Measurements from ENCODE around the gene AGFG2.
"Not testable (repeated sequence)": the region's sequence is repeated elsewhere in the genome, so short reads cannot be mapped to it uniquely, and the experiment has no call there.

Gene AGFG2

DNA sequence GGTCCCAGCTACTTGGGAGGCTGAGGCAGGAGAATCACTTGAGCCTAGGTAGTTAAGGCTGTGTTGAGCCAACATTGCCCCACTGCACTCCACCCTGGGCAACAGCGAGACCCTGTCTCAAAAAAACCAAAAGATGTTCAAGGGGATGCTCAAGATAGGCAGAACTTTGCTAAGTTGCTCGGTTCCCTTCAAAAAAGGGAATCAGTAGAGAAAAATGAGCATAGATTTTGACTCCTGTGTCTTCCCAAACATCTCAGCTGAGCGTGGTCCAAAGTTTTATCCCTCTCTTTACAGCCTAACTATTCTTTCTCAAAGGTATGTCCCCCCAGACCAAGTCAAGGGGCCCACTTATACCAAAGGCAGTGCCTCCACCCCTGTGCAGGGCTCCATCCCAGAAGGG, 14.0 kb downstream of the AGFG2 start:
- DNase-seq: no peak

GRCh38 chr7:100555701-100556100, 16.7 kb downstream of the AGFG2 start:
- no peak for DNase-seq

- DNase-seq: no peak
These were observed 17.5 kb downstream of the AGFG2 start for GRCh38 chr7:100556541-100556940.

DNA sequence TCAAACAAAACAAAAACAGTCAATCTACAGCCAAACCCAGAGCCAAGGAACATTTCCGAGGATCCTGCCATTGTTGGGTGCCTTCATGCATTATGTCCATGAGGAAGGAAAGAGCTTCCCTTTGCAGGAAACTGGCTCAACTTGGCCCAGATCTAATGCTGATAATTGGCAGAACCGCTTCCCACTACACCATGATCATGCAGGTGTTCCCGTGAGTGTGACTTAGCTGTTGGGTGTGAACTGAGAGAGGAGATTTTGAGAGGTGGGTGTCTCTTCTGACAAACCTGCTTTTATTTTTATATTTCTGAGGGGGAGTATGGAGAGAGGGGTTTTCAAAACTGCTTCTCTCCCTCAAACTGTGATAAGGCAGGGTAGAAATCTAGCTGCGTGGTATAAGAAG, 20.1 kb downstream of the AGFG2 start:
- no peak for DNase-seq

DNA sequence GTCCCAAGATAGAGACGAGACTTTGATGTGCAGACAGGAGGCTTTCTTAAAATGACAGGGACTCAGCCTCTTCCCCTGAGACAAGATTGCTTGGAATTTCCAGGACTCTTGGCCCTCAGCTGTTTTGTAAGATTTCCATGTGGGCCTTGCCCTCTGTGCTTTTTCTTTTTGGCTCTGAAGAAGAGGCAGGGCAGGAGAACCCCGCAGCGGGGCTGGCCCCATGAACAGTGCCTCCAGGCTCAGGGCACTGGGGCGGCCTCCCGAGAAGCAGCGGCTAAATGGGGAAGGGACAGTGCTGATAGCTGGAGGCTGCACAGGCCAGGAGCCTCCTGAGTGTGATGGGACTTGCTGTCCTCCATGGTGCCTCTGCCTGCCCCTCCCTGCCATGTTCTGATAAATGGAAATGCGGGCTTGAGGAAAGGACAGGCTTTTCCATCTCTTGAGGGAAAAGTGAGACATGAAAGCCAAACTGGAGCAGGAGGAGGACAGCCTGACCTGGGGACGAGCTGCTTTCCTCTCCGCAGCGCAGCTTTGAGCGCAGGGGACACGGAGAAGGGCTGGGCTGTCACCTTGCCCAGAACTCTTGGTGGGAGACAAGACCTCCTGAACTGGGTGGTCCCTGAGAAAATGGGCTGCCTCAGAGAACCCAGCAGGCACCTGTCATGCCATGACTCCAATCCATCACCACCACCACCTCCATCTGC, 22.6 kb downstream of the AGFG2 start:
- DNase-seq: no peak

DNA sequence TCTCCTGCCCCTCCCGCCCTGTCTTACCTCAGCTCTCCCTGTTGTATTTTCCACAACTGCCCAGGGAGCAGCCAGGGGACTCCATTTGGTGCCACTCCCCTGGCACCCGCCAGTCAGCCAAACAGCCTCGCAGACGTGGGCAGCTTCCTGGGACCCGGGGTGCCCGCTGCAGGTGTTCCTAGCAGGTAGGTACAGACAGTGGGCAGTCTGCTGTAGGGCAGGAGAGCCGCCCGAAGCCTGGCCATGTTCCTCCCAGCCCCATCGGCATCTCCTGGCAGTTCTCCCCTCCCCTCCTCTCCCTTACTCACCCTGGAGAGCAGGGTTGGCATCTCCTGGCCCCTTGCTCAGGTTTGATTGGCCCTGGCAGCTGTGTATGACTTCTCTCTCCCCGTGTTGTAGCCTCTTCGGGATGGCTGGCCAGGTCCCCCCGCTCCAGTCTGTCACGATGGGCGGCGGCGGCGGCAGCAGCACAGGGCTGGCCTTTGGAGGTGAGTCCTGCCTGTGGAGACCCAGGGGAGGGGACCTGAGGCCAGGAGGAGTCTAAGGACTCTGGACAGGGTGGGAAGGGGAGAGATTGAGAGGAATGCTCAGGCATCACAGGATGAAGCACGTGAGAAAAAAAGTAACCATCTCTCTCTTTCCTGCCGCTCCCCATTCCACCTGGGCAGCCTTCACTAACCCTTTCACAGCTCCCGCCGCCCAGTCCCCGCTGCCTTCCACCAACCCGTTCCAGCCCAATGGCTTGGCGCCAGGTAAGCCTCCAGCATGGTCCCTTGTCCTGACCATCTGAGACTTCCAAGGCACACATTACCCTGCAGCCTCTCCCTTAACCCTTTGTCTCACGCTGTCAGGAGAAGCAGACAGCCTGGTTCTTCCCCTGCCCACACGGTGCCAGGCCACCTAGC, 23.4 kb downstream of the AGFG2 start:
- no peak for DNase-seq

- no peak for DNase-seq
These were observed 24.1 kb downstream of the AGFG2 start for GRCh38 chr7:100563100-100563564.

DNA sequence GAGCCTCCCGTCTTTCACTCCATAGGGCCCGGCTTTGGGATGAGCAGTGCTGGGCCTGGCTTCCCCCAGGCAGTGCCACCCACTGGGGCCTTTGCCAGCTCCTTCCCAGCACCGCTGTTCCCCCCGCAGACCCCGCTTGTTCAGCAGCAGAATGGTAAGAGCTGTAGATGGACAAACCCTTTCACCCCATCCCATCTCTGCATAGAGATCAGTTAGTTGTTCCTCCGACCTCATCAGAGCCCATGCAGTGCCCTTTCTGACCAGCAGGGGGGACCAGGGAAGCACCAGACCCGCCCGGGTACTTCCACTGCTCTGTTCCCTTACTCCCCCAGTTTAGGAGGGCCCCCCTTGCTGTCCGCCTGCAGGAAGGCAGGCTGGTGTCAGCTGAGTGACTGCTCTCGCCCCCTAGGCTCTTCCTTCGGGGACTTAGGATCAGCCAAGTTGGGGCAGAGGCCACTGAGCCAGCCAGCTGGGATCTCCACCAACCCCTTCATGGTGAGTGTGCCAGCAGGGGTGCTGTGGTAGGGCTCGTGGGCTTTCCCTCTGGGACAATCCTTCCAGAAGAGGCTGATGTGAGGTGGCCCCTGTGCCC, 24.9 kb downstream of the AGFG2 start:
- DNase-seq: no peak

GRCh38 chr7:100564405-100564804, 25.4 kb downstream of the AGFG2 start:
- DNase-seq: not testable (repeated sequence)

DNA sequence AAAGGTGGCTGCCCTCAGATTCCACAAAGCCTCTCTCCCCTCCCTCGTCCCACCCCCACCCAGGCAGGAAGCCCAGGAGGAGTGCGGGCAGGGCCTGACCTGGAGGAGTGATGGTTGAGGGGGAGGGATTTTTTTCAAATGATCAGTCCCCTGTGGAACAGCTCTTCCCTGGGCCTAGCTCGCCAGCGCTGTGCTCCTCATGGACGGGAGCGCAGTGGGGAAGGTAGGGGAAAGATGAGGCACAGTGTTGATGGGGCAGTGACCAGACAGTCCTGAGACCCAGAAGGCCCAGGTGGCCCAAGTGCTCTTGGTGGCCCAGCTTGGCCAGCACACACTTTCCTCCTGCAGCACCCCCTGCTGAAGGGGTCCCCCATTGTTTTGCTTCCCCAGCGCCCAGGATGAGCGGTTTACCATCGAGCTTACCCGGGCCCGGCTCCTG, 26.1 kb downstream of the AGFG2 start:
- no peak for DNase-seq

GRCh38 chr7:100566018-100566531, 27.1 kb downstream of the AGFG2 start:
- DNase-seq: no peak

DNA sequence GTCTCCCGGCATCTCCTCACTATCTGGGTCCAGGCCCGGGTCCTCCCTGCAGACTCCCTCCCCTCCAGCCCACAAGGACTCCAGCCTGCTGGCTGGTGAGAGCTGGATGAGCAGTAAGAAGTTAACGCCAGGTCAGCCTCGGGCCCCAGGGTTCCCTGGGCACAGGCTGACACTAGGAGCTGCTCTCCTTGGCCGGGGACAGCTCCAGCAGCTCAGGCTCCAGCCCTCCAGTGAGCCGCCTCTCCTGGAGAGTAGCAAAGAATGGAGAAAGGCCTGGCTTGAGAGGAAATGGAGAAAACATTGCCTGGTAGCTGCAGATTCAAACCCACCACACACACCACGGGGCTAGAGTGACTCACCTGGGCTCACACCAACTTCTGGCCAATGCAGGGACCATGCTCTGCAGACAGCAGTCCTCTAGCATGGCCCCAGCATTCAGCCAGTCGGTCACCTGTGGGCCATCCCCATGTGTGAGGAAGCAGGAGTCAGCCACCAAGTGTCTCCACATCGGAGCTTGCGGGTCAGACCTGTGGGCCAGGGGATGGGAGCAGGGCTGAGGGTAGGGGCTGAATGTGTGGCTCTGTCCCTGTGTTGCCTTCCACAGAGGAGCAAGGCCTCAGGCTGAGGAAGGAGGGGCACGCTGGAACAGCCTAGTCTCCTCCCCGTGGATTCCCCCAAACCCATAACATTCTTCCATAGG, 28.2 kb downstream of the AGFG2 start:
- no peak for DNase-seq

DNA sequence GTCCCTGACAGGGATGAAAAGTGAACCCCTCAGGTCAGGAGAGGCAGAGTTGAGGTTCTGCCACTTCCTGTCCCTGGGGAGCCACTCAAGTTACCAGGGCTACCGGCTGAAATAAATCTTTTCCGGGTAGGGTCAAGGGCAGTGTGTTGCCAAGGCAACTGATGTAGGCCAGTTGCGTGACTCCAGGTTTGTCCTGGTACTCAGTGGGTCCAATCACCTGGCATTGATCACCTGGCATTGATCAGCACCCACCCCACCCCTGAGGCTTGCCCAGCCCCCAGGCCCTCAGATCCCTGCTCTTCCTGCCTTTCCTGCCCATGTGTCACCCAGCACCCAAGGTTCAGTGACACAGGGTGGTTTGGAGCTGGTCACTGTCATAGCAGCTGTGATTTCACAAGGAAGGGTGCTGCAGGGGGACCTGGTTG, 28.8 kb downstream of the AGFG2 start:
- DNase-seq: no peak

DNA sequence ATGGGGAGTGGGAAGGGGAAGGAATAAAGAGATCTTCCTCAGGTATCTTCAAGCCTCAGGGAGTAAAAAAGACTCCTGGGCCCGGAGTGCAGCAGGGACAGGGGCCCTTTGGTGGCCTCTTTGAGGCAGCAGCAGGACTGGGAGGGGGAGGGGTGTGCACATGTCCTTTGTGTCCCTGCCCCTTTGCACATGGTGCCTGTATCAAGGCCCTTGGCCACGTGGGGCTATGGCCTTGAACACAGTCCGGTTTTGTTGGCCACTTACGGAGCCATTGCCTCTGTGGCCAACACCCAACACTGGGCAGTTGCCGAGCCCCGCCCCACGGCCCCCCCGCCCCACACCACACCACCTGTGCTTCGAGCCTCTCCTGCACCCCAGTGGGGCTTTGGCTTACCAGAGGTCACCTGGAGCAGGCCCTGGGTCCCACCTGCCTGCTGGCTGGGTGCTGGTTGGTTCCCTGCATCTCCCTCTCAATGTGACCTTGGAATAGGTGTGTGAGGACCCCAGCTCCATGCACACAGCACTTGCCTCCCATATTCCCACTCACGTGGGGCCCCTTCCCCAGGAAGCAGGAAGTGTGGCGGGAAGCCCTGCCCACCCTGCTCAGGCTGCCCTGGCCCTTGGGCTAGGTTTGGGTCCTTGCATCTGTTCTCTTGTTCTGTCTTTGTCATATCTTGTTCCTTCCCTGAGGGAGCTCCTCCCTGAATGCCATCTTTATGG, 29.3 kb downstream of the AGFG2 start:
- no peak for DNase-seq

DNA sequence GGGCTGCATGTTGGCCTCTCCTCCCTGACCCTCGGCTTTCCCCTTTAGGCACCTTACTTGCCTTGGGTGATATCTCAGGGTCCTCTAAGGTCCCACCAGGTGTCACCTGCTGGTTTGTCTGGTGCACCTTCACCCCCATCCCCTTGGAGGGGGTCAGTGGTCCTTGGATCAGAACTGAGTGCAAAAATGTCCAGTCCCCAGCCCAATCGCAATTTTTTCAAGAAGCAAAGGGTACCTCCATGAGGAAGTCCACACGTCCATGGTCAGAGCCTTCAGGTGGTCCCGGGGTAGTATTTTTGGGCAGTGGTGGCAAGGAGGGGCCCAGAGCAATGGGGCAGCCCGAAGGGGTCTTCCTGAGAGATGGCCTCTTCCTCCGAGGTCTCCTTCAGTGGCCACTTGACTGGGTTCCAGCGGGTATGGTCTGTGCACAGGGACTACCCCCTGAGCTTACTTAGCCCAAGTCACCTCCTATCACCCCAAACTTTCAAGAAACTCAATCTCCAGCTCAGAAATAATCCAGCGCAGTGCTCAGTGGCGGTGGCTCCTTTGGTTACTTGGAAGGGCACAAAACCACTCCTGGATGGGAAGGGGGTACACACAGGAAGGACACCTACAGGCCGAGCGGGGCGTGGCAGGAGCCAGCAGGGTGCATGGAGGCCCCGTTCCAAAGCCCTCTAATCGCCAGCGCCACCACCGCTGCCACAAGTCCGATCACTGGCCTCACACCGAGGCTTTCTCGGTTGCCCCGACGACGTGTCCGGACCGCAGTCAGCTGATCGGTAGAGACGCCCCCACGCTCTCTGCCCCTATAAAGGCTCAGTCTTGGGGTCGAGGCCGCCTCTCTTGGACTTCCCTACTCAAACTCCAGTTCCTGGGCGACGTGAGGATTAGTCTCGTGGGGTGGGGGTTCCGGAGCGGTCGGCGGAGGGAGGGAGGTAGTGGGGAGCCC, 30.2 kb downstream of the AGFG2 start:
- no peak for DNase-seq

DNA sequence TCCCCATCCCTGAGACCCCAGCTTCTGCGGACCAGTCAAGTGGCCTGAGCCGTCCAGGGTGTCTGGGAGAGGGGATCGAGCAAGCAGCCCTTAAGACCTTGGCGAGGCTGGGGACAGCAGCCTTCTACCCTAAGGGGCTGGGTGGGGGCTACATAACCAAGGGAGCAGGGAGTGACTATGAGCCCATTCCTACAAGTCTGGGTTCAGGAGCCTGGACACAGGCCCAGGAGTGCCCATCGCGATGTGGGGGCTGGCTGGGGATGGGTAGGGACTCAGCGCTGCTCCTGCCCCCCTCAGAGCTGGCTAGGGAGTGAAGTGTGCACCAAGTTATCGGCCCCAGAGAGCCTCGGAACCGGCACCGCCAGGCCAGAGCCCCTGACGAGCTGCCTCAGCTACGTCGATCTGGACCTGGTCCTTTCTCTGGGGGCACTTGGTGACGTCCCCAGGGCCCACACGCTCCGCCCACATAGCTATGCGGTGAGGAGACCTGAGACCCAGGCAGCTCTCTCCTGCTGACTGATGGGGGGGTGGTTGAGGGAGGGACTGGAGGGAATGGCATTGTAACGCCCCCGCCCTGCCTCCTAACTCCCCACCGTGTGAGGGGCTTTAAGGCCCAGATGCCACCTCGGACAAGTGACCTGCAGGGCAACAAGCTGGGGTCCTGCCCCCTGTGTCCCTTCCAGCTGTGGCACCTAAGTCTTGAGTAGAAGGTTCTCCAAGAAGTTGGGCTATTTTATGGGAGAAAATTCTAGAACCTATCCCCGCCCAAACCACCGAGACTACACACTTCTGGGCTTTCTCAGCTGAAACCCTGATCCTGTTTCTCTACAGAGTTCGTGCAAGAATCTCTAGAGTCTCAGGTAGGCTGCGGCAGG, 32.2 kb downstream of the AGFG2 start:
- DNase-seq: no peak

GRCh38 chr7:100571829-100572116, 32.8 kb downstream of the AGFG2 start:
- DNase-seq: no peak

DNA sequence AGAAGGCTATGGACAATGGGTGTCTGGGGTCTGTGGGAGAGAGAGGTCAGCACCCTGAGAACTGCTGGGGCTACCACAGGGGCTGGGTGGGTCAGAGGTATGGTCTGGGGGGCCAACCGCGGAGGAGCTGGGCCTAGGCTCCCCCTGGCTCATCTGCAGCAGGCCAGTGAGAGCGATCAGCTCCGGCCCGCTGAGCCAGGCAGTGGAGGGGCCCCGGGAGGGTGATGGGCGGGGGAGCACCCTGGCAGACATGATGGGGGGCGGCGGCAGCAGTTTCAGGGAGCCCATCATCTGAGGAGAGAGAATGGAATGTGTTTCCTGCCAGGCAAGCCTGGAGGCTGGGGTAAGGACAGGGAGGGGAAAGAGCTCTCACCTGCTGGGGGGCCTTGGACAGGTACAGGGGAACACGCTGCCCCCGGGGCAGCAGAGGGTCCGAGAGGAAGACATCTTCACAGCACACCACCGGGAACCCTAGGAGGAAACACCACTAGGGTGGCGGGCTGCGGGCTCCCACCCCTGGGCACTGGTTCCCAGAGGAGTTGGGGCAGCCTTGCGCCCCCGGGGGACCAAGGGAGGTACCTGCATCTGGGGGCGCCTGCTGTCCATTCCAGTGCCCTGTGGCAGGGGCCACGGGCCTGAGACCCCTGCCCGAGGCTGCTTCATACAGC, 33.4 kb downstream of the AGFG2 start:
- DNase-seq: no peak

DNA sequence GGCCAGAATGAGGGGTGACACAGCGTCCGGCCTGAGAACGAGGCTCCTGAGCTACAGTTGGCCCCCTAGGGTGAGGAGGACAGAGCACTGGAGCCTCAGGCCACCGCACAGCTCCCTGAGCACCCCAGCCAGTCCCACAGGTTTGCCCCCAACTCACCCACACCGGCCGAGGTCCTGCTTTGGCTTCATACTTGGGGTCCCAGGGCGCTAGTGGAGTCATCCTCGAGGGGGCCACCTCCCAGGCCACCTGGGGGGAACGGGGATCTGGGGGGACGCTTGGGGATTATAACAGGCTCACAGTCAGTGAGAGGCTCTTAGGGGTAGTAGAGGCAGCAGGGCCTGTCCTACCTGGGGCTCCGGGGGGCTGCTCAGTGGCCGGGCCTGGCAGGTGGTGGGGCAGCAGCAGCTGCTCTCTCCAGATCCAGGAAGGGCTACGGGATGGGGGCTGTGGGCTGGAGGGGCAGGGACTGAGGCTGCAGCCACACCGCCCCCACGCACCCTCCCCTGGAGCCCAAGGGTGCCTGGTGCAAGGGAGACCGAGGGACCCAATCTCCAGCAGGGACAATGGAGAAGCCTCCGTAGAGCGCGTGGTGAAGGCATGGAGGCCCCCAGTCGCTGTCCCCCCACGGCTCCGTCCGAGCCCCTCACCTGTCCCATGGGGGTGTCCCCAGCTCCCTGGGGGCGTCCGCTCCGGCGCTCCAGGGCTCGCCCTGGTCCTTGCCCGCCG, 34.1 kb downstream of the AGFG2 start:
- DNase-seq: no peak
